NT2/D1 (cell line): ENCODE results near the gene PYGO1.

Experiments
- YY1 ChIP-seq: IDR thresholded peaks from 2 replicates; pipeline ENCODE4 v1.6.1; 2011; ENCODE audit not compliant: insufficient read length, insufficient read depth
- ZNF274 ChIP-seq: IDR thresholded peaks from 2 replicates; pipeline ENCODE4 v1.6.1; 2011; ENCODE audit warnings: mild to moderate bottlenecking, low read depth, low read length

- no peak for TF ChIP-seq YY1
- TF ChIP-seq ZNF274, result no peak
Measured at GRCh38 chr15:55590788-55591187, 2.6 kb upstream of the PYGO1 start.
